GM18519 (cell line): Measurements from ENCODE around the gene IMPA2.
"Not testable (repeated sequence)": the region's sequence is repeated elsewhere in the genome, so short reads cannot be mapped to it uniquely, and the experiment has no call there.

Experiments used
- ATAC-seq: cut with Tn5 transposase; IDR thresholded peaks from one replicate; pipeline ENCODE4 v1.9.1; 2021; ENCODE audit warnings: mild to moderate bottlenecking, moderate library complexity; ENCODE audit not compliant: unreplicated experiment, low FRiP score

The IMPA2 gene

DNA sequence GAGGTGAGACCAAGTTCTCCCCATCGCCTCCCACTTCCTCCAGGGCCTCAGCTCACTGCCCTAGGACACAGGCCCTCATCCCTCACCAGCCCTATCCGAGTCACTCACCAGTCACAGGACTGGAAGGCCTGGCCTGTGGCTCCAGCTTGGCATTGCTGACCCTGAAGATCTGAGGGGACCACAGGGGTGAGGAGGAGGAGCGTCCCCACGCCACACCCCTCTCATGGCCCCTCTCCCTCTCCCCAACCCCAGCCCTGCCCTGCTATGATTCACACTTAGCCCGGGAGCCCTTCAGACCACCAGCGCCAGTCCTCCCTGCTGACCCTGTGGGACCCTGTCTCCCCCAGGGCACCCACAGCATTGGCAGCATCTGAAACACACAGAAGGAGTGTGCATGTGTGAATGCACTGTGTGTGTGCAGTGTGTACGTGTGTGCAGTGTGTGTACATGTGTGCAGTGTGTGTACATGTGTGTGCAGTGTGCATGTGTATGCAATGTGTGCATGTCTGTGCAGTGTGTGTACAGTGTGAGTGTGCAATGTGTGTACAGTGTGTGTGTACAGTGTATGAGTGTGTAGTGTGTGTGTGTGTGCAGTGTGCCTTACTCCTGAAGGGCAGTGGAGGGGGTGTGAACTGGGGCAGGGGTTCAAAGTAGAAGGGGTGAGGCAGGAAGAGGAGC, 82.9 kb downstream of the IMPA2 start:
- ATAC-seq, result no peak

DNA sequence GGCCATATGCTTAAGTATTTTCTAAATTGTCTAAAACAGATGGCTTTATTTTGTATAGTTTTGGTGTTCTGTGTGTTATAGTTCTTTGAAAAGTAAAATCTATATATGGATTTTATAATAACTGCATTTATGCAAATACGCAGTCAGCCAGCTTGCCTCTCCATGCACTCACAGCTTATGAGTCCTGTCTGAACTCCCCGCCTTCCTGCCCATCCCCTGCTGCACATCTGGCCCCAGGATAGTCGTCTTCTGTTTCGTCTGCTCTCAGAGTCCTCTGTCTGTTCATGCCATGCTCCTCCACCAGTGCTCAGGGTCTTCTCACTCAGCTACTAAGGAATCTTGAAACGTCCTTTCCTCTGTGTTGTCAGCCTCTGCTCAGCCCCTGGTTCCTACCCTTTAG, 84.1 kb downstream of the IMPA2 start:
- no peak for ATAC-seq

DNA sequence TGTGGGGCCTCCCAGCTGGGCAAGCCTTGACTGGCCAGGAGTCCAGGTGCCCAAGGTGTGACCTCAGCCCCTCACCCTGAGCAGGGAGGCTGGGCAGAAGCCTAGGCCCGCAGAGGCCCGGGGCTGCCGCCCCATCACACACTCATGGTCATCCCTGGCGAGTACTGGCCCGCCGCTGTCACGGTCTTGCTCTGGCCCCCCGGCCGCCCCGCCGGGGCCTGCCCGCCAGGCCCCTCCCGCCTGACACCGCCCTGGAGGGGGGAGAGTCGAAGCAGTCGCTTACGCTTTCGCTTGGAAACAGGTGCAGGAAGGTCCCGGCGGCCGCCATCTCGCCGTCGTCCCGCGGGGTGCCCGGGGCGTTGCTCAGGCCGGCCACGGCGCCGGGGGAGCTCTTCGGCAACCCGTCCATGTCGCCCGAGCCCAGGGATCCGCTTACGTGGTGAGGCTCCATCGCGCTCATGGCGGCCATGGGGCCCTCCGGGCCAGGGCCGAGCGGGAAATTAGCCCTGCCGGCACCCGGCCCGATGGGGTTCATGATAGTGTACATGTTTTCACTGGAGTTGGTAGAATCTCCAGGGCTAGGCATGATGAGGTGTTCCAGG, 85.7 kb downstream of the IMPA2 start:
- ATAC-seq, result no peak

DNA sequence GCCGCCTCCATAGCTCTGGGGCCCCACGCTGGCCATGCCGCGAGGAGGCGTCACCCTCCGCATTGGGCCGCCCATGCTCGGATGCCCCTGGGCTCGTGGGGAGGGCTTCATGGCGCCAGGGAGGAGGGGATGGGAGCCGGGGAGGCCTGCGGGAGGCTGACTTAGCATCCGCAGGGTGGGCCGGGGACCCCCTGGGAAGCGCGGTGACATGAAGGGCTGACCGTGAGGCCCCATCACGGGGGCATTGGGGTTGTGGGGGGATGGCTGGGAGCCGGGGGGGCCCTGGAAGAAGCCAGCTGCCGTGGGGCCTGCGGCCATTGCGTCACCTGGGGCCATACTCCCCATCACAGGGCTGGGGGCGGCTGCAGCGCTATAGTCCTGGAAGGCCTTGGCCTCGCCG, 86.4 kb downstream of the IMPA2 start:
- no peak for ATAC-seq

DNA sequence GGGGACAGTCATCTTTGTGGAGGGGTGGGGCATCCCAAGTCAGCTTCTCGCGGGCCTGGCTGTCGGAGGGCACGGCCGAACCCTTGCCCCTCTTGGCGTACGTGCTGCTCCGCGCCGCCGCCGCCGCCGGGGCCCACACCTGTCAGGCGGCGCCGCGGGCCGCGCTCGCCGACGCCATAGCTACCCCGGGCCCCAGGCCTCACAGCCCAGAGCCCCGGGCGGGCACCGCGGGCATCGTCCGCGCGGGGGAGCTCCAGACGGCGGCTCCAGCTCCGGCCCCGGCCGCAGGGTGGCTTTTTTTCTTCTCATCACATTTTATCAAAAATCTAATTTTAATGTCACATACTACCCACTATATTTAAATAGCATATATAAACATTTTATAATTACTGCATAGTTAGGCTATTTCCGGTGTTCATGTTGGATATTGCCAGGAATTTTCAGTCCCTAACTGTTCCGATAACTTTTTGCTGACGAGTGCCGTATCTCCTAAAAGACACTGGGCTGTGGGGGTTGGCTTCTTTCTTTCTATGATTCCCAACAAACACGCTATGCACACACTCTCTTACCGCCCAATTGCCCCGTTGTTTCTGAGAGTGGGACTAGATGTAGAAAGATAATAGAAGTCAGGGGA, 87.1 kb downstream of the IMPA2 start:
- ATAC-seq, result not testable (repeated sequence)

DNA sequence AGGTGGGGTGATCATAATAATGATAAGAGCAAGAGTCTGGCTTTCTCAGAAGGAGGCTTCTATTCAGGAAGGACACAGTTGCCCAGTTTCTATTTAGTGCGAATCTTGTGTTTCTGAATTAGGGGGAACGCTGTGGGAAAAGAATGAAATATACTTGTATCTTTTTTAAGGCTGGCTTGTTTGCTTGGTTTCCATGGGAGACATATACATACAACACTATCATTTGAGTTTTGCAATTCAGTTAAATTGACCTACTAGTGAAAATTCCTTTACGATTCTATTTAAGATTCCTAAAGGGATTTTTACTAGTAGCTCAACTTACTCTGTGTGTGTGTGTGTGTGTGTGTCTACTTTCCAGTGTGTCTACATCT, 87.6 kb downstream of the IMPA2 start:
- ATAC-seq, result no peak

DNA sequence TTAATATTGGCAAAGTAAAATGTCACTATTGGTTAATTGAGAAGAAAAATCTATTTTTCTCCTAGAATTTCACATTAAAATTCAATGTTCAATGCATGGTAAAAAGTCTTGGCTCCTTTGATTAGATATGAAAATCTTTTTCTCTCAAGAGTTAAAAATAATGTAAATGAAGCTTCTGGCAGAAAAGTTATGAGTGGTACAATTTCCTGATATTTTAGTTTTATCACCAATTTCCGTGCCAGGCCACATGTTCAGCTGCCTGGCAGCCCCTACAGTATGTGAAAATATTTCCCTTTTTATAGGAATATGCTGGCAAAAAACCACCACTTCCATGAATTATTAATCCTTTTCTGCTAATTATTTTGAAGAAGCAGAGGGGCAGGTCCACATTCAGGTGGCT, 89.8 kb downstream of the IMPA2 start:
- not testable (repeated sequence) for ATAC-seq

DNA sequence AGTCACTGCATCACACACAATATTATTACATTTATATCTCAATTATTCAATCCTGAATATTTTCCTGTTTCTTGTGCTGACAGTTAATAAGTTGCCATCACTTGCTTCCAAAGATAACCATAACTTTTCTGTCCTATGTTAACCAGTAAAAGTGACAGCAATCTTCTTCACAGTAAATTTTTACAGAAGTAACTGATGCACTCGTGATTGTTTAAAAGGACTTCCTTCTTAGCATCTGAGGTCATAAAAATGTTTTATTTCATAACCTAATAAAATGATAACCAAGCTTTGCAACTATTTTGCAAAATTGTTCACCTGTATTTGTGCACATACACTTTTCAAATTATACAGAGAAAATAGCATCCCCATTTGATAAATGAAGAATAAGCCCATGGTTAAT, 91.7 kb downstream of the IMPA2 start:
- ATAC-seq, result no peak

DNA sequence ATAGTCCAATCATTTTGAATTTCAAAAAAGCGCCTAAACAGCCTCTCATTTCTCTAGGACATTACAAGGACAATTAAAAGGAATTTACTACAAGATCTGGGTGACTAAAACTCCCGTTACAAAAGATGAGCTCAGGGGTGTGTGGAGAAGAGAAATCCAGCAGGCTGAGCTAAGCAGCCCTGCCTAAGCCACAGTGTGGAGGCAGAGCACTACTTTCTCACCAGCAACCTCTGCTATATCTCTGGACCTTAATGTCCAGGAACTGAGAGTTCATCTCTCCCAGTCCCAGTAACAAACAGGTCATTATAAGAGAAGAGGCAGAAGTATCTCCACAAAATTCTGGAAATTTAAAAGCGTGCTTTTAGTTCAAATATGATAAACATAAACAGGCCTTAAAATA, 93.4 kb downstream of the IMPA2 start:
- no peak for ATAC-seq

DNA sequence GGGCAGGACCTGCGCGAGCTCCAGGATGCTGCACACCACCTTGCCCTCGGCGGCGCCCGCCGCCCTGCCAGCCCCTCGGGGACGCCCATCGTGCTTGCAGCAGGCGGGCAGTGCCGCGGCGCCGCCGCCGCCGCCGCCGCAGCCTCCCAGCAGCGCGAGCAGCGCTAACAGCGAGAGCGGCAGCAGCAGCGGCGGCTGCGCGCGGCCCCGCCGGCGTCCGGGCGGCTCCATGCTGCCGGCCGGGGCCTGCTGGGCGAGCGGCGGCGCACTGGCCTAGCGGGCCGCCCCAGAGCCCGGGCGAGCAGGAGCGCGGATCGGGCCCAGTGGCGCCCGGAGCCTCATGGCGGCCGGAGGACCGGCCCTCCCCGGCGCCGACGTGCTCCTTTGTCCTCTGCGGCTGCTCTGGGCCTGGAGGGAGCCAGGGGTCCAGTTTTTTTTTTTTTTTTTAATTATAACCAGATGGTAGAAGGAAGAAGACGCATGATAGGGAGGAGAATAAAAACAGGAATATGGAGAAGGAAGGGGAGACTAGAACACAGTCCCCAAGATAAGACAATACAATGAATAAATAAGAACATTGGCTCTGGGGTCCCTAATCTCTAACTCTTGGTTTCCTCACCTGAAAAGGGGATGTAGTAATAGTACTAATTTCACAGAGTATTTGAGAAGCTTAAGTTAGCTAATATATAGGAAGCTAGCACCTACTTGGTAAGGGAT, 95.3 kb downstream of the IMPA2 start:
- no peak for ATAC-seq

DNA sequence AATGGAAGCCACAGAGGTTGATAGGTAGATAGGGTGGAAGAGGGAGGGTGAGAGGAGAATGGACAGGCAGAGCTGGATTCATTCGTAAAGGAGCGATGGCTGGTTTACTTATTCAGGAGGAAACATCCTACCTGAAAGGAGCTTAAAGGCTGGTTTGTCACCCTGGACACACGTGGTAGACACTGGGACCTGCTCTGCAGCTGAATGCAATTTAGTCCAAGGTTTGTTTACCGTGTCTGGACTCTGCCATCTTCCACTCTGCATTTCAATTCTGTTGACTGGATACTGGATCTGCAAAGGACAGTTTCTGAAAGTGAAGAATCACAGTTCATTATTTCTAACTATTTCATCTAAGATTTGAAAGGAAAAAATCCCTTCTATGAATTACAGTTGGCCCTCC, 96.7 kb downstream of the IMPA2 start:
- not testable (repeated sequence) for ATAC-seq

DNA sequence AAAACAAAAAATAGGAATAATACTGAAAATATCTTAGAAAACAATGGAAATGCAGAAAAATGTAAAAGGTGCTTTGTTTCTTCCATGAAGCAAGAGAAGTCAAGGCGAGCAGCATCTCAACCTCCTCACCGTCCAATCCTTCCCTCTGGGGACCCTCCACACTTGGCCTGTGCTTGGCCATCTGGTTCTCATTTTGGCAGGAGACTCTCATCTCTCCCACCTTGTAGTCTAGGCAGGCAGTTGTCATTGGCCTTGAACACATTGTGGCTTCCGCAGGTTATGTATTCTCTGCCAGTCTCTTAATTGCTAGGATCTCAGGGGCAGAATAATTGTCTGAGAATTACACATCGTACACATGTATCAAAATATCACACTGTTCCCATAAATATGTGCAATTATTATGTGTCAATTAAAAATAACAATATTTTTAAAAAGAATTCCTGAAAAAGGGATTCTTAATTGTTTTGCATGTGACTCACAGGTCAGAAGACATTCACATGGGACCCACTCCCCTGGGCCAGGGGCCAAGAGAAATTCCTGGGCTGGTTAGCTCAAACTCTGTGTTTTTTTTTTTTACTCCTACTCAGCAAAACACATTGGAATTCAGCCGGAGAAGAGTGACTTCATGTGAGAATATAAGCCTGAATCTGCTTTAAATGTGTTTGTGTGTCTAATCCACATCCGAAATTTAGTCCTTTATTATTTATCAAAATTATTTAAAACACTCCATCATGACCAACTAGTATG, 98.4 kb downstream of the IMPA2 start:
- no peak for ATAC-seq
